Dedifferentiated amniotic fluid mesenchymal stem cell (primary cell): ENCODE data around the gene LRRC26.

Source experiments
- DNase-seq: peaks from one replicate; pipeline ENCODE4 v3.0.0-alpha.2; 2016; ENCODE audit errors: extremely low spot score

Gene LRRC26

DNA sequence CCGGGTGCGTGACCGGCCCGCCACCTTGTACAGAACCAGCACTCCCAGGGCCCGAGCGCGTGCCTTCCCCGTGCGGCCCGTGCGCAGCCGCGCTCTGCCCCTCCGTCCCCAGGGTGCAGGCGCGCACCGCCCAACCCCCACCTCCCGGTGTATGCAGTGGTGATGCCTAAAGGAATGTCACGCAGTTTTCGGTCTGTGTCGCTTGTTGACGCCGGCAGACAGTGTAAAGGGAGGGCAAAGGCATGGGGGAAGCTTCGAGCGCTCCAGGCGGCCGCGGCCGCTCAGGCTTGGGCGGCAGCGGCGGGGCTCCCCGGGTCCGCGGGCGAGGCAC is 1.3 kb downstream of the LRRC26 start:
- no peak for DNase-seq

DNA sequence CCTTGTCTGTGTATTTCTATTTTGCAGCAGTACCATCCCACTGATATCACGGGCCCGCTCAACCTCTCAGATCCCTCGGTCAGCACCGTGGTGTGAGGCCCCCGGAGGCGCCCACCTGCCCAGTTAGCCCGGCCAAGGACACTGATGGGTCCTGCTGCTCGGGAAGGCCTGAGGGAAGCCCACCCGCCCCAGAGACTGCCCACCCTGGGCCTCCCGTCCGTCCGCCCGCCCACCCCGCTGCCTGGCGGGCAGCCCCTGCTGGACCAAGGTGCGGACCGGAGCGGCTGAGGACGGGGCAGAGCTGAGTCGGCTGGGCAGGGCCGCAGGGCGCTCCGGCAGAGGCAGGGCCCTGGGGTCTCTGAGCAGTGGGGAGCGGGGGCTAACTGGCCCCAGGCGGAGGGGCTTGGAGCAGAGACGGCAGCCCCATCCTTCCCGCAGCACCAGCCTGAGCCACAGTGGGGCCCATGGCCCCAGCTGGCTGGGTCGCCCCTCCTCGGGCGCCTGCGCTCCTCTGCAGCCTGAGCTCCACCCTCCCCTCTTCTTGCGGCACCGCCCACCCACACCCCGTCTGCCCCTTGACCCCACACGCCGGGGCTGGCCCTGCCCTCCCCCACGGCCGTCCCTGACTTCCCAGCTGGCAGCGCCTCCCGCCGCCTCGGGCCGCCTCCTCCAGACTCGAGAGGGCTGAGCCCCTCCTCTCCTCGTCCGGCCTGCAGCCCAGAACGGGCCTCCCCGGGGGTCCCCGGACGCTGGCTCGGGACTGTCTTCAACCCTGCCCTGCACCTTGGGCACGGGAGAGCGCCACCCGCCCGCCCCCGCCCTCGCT is 1.9 kb downstream of the LRRC26 start:
- no peak for DNase-seq

DNA sequence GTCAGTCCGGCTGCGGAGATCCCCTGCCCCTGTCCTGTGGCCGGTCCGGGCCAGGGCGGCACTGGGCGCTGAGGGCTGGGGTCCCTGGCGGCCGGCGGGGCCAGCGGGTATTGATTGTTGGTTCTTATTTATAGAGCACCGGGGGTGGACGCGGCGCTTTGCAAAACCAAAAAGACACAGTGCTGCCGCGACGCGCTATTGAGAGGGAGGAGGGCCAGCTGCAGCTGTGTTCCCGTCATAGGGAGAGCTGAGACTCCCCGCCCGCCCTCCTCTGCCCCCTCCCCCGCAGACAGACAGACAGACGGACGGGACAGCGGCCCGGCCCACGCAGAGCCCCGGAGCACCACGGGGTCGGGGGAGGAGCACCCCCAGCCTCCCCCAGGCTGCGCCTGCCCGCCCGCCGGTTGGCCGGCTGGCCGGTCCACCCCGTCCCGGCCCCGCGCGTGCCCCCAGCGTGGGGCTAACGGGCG is 2.5 kb downstream of the LRRC26 start:
- DNase-seq: no peak

DNA sequence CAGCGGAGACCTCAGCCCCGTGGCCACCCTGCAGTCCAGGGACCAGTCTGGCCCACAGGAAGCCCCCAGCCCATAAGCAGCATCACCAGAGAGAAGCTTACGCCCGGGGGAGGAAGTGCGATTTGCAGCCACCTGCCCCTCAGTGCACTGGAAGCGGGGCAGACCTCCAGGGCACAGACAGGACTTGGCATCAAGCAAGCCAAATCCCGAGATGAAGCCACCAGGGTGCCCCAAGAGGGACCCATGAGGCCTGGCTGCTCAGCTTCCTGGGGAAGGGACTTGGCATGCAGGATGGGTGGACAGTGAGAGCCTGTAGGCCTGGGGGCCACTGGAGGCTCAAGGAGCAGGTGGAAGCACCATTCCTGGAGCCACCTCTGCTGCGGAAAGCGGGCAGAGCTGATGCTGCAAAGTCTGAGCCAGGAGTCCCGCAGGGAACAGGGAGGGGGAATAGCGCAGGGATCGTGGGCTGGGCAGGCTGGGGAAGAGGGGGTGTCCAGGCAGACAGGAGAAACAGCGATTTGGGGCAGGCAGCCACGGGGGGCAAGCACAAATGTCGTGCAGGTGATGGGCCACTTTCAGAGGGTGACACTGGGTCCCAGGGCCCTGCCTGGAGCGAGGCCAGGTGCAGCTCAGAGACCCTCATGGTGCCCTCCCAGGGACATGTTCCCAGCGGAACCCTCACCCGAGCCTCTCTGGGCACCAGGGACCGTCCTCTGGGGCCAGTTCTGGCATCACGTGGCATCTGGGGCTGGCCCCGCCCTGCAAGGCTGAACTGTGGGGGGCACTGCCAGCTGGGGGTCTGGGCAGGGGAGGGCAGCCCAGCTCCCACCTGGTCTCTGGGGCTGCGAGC is 3.2 kb downstream of the LRRC26 start:
- no peak for DNase-seq

DNA sequence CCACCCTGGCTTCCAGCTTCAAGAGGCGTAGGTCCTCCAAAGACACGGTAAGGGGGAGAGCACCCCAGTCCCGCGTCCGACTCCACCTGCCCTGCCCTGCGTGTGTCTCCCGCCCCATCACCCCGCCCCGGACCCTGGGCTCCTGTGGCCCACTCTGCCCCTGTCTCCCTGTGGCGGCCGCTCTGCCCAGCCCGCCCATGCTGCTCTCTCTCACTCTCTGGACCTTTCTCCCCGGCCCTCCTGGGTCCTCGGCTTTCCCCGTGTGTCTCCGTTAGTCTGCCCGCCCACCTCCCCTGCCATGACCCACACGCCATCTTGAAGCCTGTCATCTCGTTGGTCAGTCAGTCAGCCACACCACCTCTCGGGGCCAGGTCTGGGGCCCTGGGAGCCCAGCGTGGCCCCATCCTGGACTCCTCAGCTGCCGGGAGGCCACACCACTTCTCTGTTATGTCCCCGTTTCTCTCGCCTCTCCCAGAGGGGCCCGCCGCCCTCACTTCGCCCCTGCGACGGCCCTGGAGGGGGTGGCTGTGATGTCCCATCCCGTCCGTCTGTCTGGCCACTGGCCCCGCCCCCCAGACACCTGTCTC is 4.5 kb downstream of the LRRC26 start:
- DNase-seq: no peak

DNA sequence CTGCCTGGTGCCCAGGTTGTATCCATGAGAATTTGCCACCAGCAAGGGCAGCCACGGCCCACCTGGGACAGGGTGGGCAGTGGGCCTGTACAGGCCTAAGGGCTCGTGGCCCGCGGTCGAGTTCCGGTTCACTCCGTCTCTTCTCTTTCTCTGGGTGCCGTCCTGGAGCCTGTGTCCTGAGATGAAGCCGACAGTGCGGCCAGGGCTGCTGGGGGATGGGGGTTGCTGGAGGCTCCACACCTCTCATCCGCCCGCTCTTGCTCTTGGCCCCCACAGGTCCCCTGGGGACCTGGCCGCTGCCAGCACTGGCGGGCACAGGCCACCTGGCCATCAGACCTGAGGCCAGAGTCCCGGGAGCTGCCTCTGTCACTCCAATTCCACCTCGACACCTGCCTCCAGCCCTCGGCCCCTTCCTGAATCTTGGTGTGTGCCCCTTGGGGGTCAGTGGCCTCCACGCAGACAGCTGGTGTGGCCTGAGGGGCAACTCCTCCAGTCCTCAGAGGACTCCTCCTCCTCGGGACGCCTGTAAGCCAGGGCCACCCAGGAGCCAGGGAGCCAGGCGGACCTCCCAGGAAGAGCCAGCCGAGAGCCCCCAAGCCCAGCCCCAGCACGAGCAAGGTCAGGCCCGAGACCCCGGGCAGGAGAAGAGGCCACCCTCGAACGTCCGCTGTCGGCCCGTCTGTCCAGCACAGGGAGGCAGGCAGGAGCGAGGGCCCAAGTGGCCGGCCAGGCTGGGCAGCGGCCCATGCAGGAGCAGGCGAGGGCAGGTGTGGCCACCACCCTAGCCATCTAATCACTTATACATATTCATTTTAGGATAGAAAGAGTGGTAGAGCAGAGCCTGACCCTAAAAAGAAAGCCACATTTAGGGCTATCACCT is 5.2 kb downstream of the LRRC26 start:
- DNase-seq: no peak

DNA sequence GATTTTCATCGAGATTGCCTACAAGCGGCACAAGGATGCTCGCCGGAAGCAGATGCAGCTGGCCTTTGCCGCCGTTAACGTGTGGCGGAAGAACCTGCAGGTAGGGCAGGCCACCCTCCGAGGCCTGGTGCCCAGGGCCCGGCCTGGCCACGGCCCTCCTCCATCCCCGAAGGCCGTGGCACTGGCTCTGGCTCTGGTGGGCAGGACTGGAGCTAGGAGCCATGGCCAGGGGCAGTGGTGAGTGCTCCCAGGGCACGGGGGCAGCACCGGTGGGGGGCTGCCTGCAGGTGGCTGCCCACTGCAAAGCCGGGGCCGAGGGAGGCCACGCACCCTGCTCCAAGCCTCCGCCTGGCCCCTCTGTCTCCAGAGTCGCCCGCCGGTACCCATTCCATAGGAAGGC is 6.0 kb downstream of the LRRC26 start:
- DNase-seq: no peak

DNA sequence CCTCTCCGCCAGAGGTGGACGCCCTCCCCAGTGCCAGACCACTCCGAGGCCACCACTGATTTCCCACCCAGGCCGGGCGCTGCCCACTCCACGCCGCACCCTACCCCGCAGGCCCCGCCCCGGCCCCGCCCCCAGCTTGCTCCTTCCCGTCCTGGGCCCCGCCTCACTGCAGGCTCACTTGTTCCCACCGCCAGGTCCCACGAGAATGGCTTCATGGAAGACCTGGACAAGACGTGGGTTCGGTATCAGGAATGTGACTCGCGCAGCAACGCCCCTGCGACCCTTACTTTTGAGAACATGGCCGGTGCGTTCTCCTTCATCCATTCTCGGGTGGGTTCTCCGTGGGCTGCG is 6.5 kb downstream of the LRRC26 start:
- no peak for DNase-seq

DNA sequence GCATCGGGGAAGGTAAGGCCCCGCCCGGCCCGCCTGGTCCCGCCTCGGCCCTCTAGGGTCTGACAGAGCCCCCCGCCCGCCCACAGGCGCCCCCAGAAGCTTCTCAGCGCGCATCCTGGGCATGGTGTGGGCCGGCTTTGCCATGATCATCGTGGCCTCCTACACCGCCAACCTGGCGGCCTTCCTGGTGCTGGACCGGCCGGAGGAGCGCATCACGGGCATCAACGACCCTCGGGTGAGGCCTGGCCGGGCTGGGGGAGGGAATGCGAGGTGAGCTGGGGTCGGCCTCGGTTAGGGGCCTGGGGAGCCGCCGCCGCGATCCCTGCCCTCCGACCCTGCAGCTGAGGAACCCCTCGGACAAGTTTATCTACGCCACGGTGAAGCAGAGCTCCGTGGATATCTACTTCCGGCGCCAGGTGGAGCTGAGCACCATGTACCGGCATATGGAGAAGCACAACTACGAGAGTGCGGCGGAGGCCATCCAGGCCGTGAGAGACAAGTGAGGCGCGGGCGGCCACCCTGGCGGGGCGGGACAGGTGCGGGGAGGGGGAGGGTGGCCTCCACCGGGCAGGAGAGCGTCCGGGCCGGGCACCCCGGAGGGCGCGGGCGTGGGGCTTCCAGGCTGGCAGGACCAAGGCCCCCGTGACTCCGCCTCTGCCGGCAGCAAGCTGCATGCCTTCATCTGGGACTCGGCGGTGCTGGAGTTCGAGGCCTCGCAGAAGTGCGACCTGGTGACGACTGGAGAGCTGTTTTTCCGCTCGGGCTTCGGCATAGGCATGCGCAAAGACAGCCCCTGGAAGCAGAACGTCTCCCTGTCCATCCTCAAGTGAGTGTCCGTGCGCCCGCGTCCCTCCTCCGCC is 7.1 kb downstream of the LRRC26 start:
- no peak for DNase-seq

DNA sequence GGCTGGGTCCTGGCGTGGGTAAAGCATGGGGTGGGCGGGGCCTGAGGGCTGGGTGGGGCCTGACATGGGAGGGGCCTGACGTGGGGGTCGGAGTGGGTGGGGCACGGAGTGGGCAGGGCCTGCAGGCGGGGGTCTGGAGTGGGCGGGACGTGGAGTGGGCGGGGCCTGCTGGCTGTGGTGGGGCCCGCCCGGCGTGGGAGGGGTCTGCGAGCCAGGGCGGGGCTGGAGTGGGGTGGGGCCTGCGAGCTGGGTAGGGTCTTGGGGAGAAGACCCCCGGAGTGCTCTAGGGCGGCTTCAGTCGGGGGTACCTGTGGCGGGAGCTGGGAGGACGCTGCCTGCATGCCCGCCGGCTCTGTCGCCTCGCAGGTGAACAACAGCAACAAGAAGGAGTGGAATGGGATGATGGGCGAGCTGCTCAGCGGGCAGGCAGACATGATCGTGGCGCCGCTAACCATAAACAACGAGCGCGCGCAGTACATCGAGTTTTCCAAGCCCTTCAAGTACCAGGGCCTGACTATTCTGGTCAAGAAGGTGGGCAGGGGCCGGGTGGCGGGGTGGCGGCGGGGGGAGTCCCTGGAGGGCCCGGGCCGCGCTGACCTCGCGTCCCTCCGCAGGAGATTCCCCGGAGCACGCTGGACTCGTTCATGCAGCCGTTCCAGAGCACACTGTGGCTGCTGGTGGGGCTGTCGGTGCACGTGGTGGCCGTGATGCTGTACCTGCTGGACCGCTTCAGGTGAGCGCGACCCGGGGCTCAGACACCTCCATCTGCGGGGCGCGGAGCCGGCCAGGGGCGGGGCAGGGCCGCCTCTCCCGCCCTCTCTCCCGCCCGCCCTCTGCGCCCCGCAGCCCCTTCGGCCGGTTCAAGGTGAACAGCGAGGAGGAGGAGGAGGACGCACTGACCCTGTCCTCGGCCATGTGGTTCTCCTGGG is 8.0 kb downstream of the LRRC26 start:
- no peak for DNase-seq

DNA sequence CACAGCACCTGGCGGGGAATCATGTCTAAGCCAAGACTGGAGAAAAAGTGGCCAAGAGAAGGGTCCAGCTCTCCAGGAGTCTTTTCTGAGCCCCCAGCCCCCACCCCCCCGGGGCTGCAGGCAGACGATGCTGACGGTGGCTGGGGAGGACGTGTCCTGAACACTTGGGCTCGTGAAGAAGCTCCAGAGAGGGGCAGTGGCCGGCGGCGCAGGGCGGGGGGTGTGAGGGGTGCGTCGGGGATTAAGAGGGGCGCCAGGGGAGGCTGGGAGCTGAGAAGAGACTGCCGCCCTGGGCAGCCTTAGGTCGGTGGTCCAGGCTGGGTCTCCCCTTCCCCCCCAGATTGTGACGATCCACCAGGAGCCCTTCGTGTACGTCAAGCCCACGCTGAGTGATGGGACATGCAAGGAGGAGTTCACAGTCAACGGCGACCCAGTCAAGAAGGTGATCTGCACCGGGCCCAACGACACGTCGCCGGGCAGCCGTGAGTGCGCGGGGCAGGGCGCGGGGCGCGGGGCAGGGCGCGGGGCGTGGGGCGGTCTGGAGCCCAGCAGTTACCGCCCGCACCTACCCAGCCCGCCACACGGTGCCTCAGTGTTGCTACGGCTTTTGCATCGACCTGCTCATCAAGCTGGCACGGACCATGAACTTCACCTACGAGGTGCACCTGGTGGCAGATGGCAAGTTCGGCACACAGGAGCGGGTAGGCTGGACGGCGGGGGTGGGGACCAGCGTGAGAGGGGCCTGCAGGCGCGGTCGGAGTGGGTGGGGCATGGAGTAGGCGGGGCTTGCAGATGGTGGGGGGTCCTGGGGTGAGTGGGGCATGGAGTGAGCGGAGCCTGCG is 8.9 kb downstream of the LRRC26 start:
- no peak for DNase-seq

DNA sequence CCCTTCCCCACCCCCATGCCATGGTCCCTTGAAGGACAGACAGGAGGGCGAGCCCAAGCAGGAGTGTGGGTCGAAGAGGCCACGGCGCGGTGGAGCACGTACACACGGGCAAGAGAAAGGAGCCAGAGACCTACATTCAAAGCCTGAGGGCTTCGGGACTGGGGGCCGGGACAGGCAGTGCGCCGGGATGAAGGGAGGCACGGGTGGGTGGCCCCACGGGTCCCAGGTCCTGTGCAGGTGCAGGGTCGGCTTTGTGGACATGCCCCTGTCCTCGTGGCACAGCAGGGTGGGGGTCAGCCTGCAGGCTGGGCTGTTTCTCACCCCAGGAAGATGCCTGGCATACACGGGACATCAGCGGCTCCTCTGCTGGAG is 9.8 kb downstream of the LRRC26 start:
- no peak for DNase-seq

DNA sequence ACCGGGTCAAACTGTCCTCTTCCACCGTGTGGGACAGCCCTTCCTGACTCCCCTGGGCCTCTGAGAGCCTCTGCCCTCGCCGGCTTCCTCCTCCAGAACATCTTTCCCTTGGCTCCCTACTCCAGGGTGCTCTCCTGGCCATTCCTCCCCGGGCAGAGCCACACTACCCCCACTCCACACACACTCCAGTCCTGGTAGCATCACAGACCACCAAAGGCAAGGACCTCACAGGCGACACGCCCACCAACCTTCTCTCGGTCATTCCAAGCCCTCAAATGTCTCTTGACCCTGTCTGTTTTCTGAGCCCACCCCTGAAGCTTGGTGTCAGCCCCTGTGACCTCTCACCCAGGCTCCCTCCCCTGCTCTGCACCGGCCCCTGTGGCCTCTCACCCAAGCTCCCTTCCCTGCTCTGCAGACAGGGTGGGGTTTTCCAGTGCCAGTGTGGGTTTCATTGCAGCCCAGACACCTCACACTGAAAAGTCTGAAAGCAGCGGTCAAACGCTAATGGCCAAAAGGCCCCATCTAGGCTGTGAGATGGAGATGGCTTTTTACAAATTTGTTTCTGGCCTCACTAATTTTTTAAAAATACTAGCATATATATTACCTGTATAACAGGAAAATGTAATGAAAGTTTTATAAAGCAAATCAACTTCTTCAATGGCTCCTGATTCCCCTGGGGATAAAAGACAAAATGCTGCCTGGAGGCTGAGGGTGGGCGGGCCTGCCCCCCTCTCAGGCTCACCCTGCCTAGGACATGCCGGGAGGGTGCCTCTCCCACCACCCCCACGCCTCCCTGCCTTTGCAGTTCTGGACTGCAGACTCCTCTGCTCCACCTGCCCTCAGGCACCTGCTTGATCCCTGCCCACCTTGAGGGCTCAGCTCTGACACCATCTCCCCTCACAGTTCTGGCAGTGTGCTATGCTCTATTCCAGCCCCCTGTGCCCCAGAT is 10.5 kb downstream of the LRRC26 start:
- DNase-seq: no peak

DNA sequence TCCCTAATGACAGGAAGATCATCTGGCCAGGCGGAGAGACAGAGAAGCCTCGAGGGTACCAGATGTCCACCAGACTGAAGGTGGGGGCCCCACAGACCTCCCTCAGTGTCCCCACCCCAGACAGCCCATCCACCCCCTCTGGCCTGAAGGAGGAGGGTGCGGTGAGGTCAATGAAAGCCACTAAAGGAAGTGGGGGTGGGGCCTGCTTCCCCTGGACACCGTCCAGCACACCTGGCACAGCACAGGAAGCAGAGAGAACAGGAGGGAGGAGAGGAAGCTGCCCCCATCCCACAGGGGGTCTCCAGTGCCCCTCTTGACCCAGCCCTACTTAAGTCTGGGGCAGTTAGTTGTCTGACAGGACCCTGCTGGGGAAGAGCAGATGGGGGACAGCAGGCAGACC is 11.2 kb downstream of the LRRC26 start:
- DNase-seq: no peak

DNA sequence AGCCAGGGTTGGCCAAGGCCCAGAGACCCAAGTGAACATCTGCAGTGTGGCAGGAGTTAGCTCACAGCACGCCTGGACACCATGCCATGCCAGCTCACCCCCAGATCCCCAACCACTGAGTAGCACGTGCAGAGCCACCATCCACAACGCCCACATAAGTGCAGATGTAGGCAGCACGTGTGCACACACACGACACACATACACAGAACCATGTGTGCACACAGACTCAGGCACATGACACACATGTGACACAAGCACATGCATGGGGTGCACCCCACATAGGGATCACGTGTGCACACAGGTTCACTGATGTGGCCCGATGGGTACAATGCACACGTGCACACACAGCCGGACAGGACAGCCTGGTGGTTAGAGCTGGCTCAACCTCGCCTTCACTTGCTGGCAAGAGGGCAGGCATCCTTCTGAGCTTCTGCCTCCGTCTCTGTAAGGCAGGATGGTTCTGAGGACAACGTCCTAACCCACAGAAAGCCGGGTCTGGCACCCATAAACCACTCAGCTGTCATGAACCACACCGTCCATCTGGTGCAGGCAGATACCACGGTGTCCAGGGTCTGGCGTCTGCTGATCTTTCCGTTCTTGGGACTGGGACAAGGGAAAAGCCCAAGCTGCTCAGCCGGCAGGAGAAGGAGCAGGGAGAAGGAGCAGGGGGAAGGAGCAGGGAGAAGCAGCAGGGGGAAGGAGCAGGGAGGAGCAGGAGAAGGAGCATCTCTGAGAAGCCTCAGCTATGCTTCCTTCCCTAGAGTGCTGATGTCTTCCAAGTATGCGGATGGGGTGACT is 12.0 kb downstream of the LRRC26 start:
- DNase-seq: no peak

DNA sequence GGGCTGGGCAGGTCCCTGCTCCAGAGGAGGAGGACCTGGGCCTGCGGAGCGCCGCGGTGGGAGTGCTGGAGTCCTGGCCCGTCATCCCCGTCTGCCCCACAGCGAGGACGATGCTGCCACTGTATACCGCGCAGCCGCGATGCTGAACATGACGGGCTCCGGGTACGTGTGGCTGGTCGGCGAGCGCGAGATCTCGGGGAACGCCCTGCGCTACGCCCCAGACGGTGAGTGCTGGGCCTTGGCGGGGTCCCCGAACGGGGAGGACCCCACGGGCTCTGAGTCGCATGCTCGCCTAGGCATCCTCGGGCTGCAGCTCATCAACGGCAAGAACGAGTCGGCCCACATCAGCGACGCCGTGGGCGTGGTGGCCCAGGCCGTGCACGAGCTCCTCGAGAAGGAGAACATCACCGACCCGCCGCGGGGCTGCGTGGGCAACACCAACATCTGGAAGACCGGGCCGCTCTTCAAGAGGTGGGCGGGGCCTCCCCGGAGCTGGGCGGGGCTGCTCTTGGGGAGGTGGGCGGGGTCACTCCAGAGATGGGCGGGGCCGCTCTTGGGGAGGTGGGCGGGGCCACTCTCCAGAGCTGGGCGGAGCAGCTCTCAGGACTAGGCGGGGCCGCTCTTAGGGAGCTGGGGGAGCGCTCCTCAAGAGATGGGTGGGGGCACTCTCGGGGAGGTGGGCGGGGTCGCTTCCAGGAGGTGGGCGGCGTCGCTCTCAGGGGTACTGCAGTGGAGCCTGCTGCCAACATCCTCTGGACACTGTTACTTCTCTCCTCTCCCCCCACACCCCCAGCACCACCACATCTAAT is 13.1 kb downstream of the LRRC26 start:
- no peak for DNase-seq
